Heart right ventricle (tissue), 16 donors: Measurements from ENCODE around the gene ACTA2. TPM values are rescaled to one million over a fixed set of nuclear protein-coding genes. Genes with fewer than 3 reads are reported as not detected.

Experiments
- ATAC-seq, 8 donors: fragments of 200-7000 bp; cut with Tn5 transposase; one replicate each; pipeline ENCODE4 v1.9.1; 2020; ENCODE audit warnings: mild to moderate bottlenecking in 8 of 8, moderate library complexity in 8 of 8, moderate number of reproducible peaks in 1 of 8
- DNase-seq, 2 donors: peaks; one replicate each; pipeline ENCODE4 v3.0.0-alpha.2; 2020
- H3K27ac ChIP-seq, 10 donors: fragments of 200-600 bp; sonication (generic) in 2 of 10; one replicate each; pipeline versions ENCODE4 v1.5.0 to v1.8.0; 2020 to 2022; ENCODE audit warnings: mild to moderate bottlenecking in 3 of 10
- H3K27me3 ChIP-seq, 7 donors: fragments of 200-600 bp; one replicate each; pipeline ENCODE4 v1.8.0; 2021 to 2022; ENCODE audit warnings: mild to moderate bottlenecking in 2 of 7
- H3K36me3 ChIP-seq, 9 donors: fragments of 200-600 bp; sonication (generic) in 1 of 9; one replicate each; pipeline versions ENCODE4 v1.5.0 to v1.8.0; 2020 to 2022; ENCODE audit warnings: mild to moderate bottlenecking in 2 of 9
- H3K4me1 ChIP-seq, 9 donors: fragments of 200-600 bp; sonication (generic) in 1 of 9; one replicate each; pipeline versions ENCODE4 v1.5.0 to v1.8.0; 2020 to 2022; ENCODE audit warnings: mild to moderate bottlenecking in 4 of 9
- H3K4me3 ChIP-seq, 10 donors: fragments of 200-600 bp; sonication (generic) in 2 of 10; one replicate each; pipeline versions ENCODE4 v1.5.0 to v1.8.0; 2020 to 2022; ENCODE audit warnings: mild to moderate bottlenecking in 7 of 10, moderate library complexity in 2 of 10
- H3K9me3 ChIP-seq, 11 donors: fragments of 200-600 bp in 10 of 11; sonication (generic) in 2 of 11; one replicate each; pipeline versions ENCODE4 v1.5.0 to v1.8.0; 2013 to 2022; ENCODE audit warnings: mild to moderate bottlenecking in 2 of 11, control low read depth in 1 of 11, moderate library complexity in 1 of 11
- whole genome bisulfite sequencing, 2 donors: extraction: QIAGEN DNeasy Blood & Tissue Kit; methylation state at CpG; one replicate each; pipeline ENCODE4 v1.1.7; 2013; ENCODE audit warnings: inconsistent platforms in 1 of 2; 5-methylcytosine and 5-hydroxymethylcytosine counted together
- intact Hi-C, 10 donors: fragments of 100-400 bp; cut with DNase I; formaldehyde crosslinking; loops; one replicate each; pipeline versions ENCODE4 v1.11.1 to v1.14.2; 2022
- polyA plus RNA-seq, 2 donors: library from polyadenylated mRNA; stranded (reverse); fragments of 200-250 nt; gene quantifications; one replicate each; pipeline ENCODE4 v1.2.3, GENCODE V29; 2013
- total RNA-seq, 10 donors: library from RNA; stranded (reverse); fragmentation: NEBNext Ultra II Directional in 3 of 10; extraction: Animal tissue kit (Norgen Biotek cat#: 25700) in 3 of 10; gene quantifications; one replicate each; pipeline versions ENCODE4 v1.2.1 to v1.2.4, GENCODE V29; 2021 to 2023
- TF ChIP-seq, protein P1 (sequence below), 9 donors: fragments of 200-600 bp; sonication (generic) in 2 of 9; IDR thresholded peaks; one replicate each; pipeline versions ENCODE4 v1.5.0 to v1.8.0; 2021 to 2022; ENCODE audit warnings: antibody characterized with exemption in 9 of 9, mild to moderate bottlenecking in 5 of 9, moderate library complexity in 1 of 9
- donor health status: Arrhythmogenic right ventricular cardiomyopathy.
- donor health status: ischemic (EF 13 %, LVEDD 7.1; RV severe dilation, severe dysfunction).
- donor health status: healthy with polysubstance abuse.
- donor health status: DM: no; HTN: yes; CAD: no.
- donor health status: DM: no; HTN: no; CAD: no.
- donor health status: ischemic (EF 25% LVEDD 6.9; RV normal size, moderate dysfunction).
- donor health status: ischemic (EF 25% LVEDD 5.7; RV mildly dilated, moderate dysfunction).
- donor health status: healthy.
- donor health status: DM: yes; HTN: yes; CAD: no.
- donor health status: Ischemic cardiomyopathy.
- donor health status: ischemic (EF 35%, LVEDD 5.7; RV mildly dilated, moderate dysfunction).
- donor health status: nonischemic (EF 11% LVEDD 7.7; RV severe dilation, severe dysfunction).
- donor health status: DM: yes; HTN: yes; CAD: no.
- donor health status: PGD.
- donor health status: ischemic (EF 29% LVEDD 5.4; RV normal size, mild dysfunction).
- donor health status: nonischemic (EF 23%, LVEDD 6.1; RV moderate dilation, normal function).

The ACTA2 gene
- total and polyA plus RNA-seq, 12 donors, result 59.4 to 358 (median 76.5) TPM

- H3K27ac ChIP-seq, result no peak overlapping the region
- no peak for ATAC-seq
- peaks cover 2 to 48% (median 32%) of the 10 kb centered on the region in 9 donors for H3K4me1 ChIP-seq
Observed at GRCh38 chr10:88923520-88923919, 29.1 kb downstream of the ACTA2 start.

GRCh38 chr10:88922041-88922440, 30.5 kb downstream of the ACTA2 start:
- ATAC-seq, result no peak
- peaks cover 0 to 36% (median 0%) of the 10 kb centered on the region in 9 donors for H3K36me3 ChIP-seq
- TF ChIP-seq, protein P1, sequence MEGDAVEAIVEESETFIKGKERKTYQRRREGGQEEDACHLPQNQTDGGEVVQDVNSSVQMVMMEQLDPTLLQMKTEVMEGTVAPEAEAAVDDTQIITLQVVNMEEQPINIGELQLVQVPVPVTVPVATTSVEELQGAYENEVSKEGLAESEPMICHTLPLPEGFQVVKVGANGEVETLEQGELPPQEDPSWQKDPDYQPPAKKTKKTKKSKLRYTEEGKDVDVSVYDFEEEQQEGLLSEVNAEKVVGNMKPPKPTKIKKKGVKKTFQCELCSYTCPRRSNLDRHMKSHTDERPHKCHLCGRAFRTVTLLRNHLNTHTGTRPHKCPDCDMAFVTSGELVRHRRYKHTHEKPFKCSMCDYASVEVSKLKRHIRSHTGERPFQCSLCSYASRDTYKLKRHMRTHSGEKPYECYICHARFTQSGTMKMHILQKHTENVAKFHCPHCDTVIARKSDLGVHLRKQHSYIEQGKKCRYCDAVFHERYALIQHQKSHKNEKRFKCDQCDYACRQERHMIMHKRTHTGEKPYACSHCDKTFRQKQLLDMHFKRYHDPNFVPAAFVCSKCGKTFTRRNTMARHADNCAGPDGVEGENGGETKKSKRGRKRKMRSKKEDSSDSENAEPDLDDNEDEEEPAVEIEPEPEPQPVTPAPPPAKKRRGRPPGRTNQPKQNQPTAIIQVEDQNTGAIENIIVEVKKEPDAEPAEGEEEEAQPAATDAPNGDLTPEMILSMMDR (IDR thresholded peaks at IDR 0.05), result no peak
- H3K4me3 ChIP-seq, result no peak overlapping the region
- no peak for DNase-seq
- H3K9me3 ChIP-seq, result no peaks in the 10 kb centered on the region
- intact Hi-C loops, result no loop called here
- 73 to 82% methylated on average over 2 of the region's 2 CpGs for WGBS, 2 donors
- H3K27ac ChIP-seq, result peak overlapping the region in 1 of 10 donors; percentile 11
- peaks cover 0 to 36% (median 20%) of the 10 kb centered on the region in 9 donors for H3K4me1 ChIP-seq
- H3K27me3 ChIP-seq, result no peaks in the 10 kb centered on the region

More at GRCh38 chr10:88923520-88923919, 29.1 kb downstream of the ACTA2 start:
- H3K27me3 ChIP-seq, result no peaks in the 10 kb centered on the region
- peaks cover 0 to 28% (median 0%) of the 10 kb centered on the region in 9 donors for H3K36me3 ChIP-seq
- intact Hi-C loops, result no loop called here
- TF ChIP-seq, protein P1 (IDR thresholded peaks at IDR 0.05), result no peak
- no peak for DNase-seq
- no peak overlapping the region for H3K4me3 ChIP-seq
- no peaks in the 10 kb centered on the region for H3K9me3 ChIP-seq

GRCh38 chr10:88920986-88921593, 31.5 kb downstream of the ACTA2 start:
- Histone ChIP-seq H3K27me3 (no peaks in the 10 kb centered on the region), H3K9me3 (no peaks in the 10 kb centered on the region), H3K4me3 (no peak overlapping the region), H3K4me1 (peaks cover 0 to 26% (median 13%) of the 10 kb centered on the region in 9 donors), H3K27ac (peak overlapping the region in 1 of 10 donors; percentile 11), H3K36me3 (peaks cover 0 to 36% (median 0%) of the 10 kb centered on the region in 9 donors)
- WGBS, 2 donors, result 57 to 68% methylated on average over 3 of the region's 3 CpGs
- intact Hi-C loops, result no loop called here
- TF ChIP-seq, protein P1 (IDR thresholded peaks at IDR 0.05), result no peak
- no peak for DNase-seq
- ATAC-seq, result peak in 1 of 8 donors; percentile 7

GRCh38 chr10:88920198-88920597, 32.4 kb downstream of the ACTA2 start:
- no peaks in the 10 kb centered on the region for H3K9me3 ChIP-seq
- ATAC-seq (no peak), DNase-seq (no peak)
- H3K4me3 ChIP-seq, result no peak overlapping the region
- H3K4me1 ChIP-seq, result peaks cover 0 to 17% (median 9%) of the 10 kb centered on the region in 9 donors
- intact Hi-C loops, result no loop called here
- TF ChIP-seq, protein P1 (IDR thresholded peaks at IDR 0.05), result no peak
- H3K27me3 ChIP-seq, result no peaks in the 10 kb centered on the region
- WGBS, 2 donors, result 48 to 49% methylated on average over 2 of the region's 2 CpGs
- no peak overlapping the region for H3K27ac ChIP-seq
- H3K36me3 ChIP-seq, result peaks cover 0 to 40% (median 0%) of the 10 kb centered on the region in 9 donors
